Fibroblast of villous mesenchyme (primary cell): ENCODE measurements around the gene SNAPC1. TPM values are rescaled to one million over a fixed set of nuclear protein-coding genes. Genes with fewer than 3 reads are reported as not detected.

Experiments used
- DNase-seq: peaks from one replicate; pipeline ENCODE4 v3.0.0-alpha.2; 2010; ENCODE audit warnings: low read depth
- H3K4me3 ChIP-seq: 2 replicates; pipeline ENCODE4 v1.5.1; 2011; ENCODE audit warnings: low read depth, mild to moderate bottlenecking, low read length
- total RNA-seq: library from RNA; depleted of rRNA; stranded (reverse); fragments of >200 nt; gene quantifications from 2 replicates; pipeline ENCODE4 v1.2.3, GENCODE V29; 2012
- TF ChIP-seq, protein P1 (sequence below): IDR thresholded peaks from 2 replicates; pipeline ENCODE4 v1.5.1; 2012; ENCODE audit warnings: low read depth, mild to moderate bottlenecking, low read length; ENCODE audit not compliant: insufficient read depth

Gene SNAPC1
- total RNA-seq, 1 donor, result 27.2 TPM

DNA sequence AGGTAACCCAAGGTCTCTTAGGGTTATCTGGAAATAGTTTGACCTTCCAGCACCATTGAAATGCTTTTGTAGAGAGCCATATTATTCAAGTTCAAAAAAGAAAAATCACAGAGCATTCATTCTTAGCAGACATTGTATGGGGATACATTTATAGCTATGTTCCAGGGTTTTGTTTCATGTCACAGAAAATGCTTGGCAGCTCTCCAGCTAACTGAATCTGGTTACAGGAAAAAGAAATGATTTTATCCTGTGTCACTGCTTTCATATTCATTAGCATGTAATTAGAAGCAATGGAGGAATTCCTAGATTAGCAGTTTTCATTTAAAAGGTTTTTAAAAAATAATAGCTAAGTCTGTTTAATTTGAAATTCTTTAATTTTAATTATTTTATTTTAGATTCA, 78.9 kb downstream of the SNAPC1 start:
- TF ChIP-seq, protein P1, sequence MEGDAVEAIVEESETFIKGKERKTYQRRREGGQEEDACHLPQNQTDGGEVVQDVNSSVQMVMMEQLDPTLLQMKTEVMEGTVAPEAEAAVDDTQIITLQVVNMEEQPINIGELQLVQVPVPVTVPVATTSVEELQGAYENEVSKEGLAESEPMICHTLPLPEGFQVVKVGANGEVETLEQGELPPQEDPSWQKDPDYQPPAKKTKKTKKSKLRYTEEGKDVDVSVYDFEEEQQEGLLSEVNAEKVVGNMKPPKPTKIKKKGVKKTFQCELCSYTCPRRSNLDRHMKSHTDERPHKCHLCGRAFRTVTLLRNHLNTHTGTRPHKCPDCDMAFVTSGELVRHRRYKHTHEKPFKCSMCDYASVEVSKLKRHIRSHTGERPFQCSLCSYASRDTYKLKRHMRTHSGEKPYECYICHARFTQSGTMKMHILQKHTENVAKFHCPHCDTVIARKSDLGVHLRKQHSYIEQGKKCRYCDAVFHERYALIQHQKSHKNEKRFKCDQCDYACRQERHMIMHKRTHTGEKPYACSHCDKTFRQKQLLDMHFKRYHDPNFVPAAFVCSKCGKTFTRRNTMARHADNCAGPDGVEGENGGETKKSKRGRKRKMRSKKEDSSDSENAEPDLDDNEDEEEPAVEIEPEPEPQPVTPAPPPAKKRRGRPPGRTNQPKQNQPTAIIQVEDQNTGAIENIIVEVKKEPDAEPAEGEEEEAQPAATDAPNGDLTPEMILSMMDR, result no peak
- peak; percentile 14 for DNase-seq
- H3K4me3 ChIP-seq, result no peak overlapping the region

Other genes with a start within 250 kb of the SNAPC1 start
- gene HIF1A, start 66.9 kb upstream of the SNAPC1 start, total RNA-seq, result 395 and 671 TPM in 2 replicates
- 2.9 and 7.8 TPM in 2 replicates for gene SYT16, start 50.3 kb downstream of the SNAPC1 start, total RNA-seq